ENCODE measurements around the gene CARD8.
"Not testable (repeated sequence)": the region's sequence is repeated elsewhere in the genome, so short reads cannot be mapped to it uniquely, and the experiment has no call there.

- TF ChIP-seq CTCF (conservative IDR thresholded peaks at IDR 0.05); EZH2 (IDR thresholded peaks at IDR 0.05; ENCODE audit: low read depth): not testable (repeated sequence)
Measured at GRCh38 chr19:48260359-48260714, 4.6 kb upstream of the CARD8 start.

Data from PC-9 (cell line).